Neural cell (in vitro differentiated cells): ENCODE data around the gene UBN2. TPM values are rescaled to one million over a fixed set of nuclear protein-coding genes. Genes with fewer than 3 reads are reported as not detected.

Experiments
- H2AFZ ChIP-seq: fragments of 200-600, 300-800 bp; sonication (generic), shearing (Covaris generic); 2 replicates; pipeline ENCODE4 v1.6.0; 2014; ENCODE audit warnings: low read depth, mild to moderate bottlenecking, antibody characterized with exemption, low read length, moderate library complexity
- H3F3A ChIP-seq: fragments of 200-600 bp; shearing (Covaris generic); 2 replicates; pipeline ENCODE4 v1.6.1; 2016; ENCODE audit warnings: mild to moderate bottlenecking, moderate library complexity, mixed read lengths, antibody characterized with exemption, low read length; ENCODE audit not compliant: insufficient read depth, poor library complexity, severe bottlenecking
- H3K27ac ChIP-seq: fragments of 200-600, 300-800 bp; sonication (generic), shearing (Covaris generic); 2 replicates; pipeline ENCODE4 v1.5.1; 2014; ENCODE audit warnings: mild to moderate bottlenecking, low read length, moderate library complexity
- H3K27me3 ChIP-seq: fragments of 300-800, 200-600 bp; sonication (generic), shearing (Covaris generic); 2 replicates; pipeline ENCODE4 v1.6.0; 2014; ENCODE audit warnings: mild to moderate bottlenecking, low read depth, low read length, moderate library complexity; ENCODE audit not compliant: insufficient read depth
- H3K36me3 ChIP-seq: fragments of 300-800, 200-600 bp; sonication (generic), shearing (Covaris generic); 2 replicates; pipeline ENCODE4 v1.5.1; 2014; ENCODE audit warnings: mild to moderate bottlenecking, antibody characterized with exemption, low read length, moderate library complexity; ENCODE audit not compliant: insufficient read depth
- H3K4me2 ChIP-seq: fragments of 300-800, 200-600 bp; sonication (generic), shearing (Covaris generic); 2 replicates; pipeline ENCODE4 v1.6.0; 2014; ENCODE audit warnings: mild to moderate bottlenecking, low read length
- H3K4me3 ChIP-seq: fragments of 300-800, 200-600 bp; sonication (generic), shearing (Covaris generic); 2 replicates; pipeline ENCODE4 v1.5.1; 2014; ENCODE audit warnings: mild to moderate bottlenecking, low read length, moderate library complexity
- H3K79me2 ChIP-seq: fragments of 200-600 bp; shearing (Covaris generic); replicated peaks from 2 replicates; pipeline ENCODE4 v1.6.0; 2014; ENCODE audit warnings: mild to moderate bottlenecking, low read length, moderate library complexity; ENCODE audit not compliant: insufficient read depth
- H3K9ac ChIP-seq: fragments of 300-800, 200-600 bp; sonication (generic), shearing (Covaris generic); 2 replicates; pipeline ENCODE4 v1.6.1; 2016; ENCODE audit warnings: mild to moderate bottlenecking, low read length, mixed read lengths
- H3K9me2 ChIP-seq: fragments of 200-600 bp; shearing (Covaris generic); 2 replicates; pipeline ENCODE4 v1.6.1; 2016; ENCODE audit warnings: mild to moderate bottlenecking, low read length, mixed read lengths; ENCODE audit not compliant: insufficient read depth
- H3K9me3 ChIP-seq: fragments of 200-600, 300-800 bp; sonication (generic), shearing (Covaris generic); 2 replicates; pipeline ENCODE4 v1.6.1; 2016; ENCODE audit warnings: mild to moderate bottlenecking, mixed run types, low read length, moderate library complexity, mixed read lengths
- H4K20me1 ChIP-seq: fragments of 200-600 bp; shearing (Covaris generic); 2 replicates; pipeline ENCODE4 v1.6.1; 2016; ENCODE audit warnings: mild to moderate bottlenecking, mixed run types; ENCODE audit not compliant: insufficient read depth
- EP300 ChIP-seq: fragments of 450-650 bp; conservative IDR thresholded peaks from 2 replicates; pipeline ENCODE4 v1.6.1; 2014; ENCODE audit warnings: antibody characterized with exemption, mild to moderate bottlenecking, moderate library complexity; ENCODE audit not compliant: poor library complexity, severe bottlenecking
- EZH2 ChIP-seq: fragments of 200-600, 300-800 bp; shearing (Covaris generic), sonication (generic); IDR thresholded peaks from 2 replicates; pipeline ENCODE4 v1.6.1; 2014; ENCODE audit warnings: antibody characterized with exemption, low read length, borderline replicate concordance, mild to moderate bottlenecking; ENCODE audit not compliant: insufficient read depth, poor library complexity, severe bottlenecking
- MXI1 ChIP-seq: fragments of 450-650 bp; conservative IDR thresholded peaks from 2 replicates; pipeline ENCODE4 v1.6.1; 2014; ENCODE audit warnings: antibody characterized with exemption, mild to moderate bottlenecking; ENCODE audit not compliant: poor library complexity, severe bottlenecking
- POLR2AphosphoS5 ChIP-seq: IDR thresholded peaks from 2 replicates; pipeline ENCODE4 v1.6.1; 2012
- RAD21 ChIP-seq: fragments of 450-650 bp; conservative IDR thresholded peaks from 2 replicates; pipeline ENCODE4 v1.6.1; 2014; ENCODE audit warnings: antibody characterized with exemption, mild to moderate bottlenecking, moderate library complexity
- SMC3 ChIP-seq: fragments of 450-650 bp; conservative IDR thresholded peaks from 2 replicates; pipeline ENCODE4 v1.6.1; 2014; ENCODE audit warnings: antibody characterized with exemption, mild to moderate bottlenecking, moderate library complexity; ENCODE audit not compliant: poor library complexity
- TAF1 ChIP-seq: IDR thresholded peaks from 2 replicates; pipeline ENCODE4 v1.6.1; 2012; ENCODE audit warnings: low read depth
- polyA plus RNA-seq: library from polyadenylated mRNA; depleted of rRNA; stranded (reverse); fragments of >200 nt; gene quantifications from 2 replicates; pipeline ENCODE4 v1.2.3, GENCODE V29; 2014
- TF ChIP-seq, protein P1 (sequence below): IDR thresholded peaks from 2 replicates; pipeline ENCODE4 v1.6.1; 2012; ENCODE audit warnings: borderline replicate concordance
- TF ChIP-seq, protein P2 (sequence below): fragments of 450-650 bp; IDR thresholded peaks from 2 replicates; pipeline ENCODE4 v1.5.1; 2014; ENCODE audit warnings: antibody characterized with exemption, mild to moderate bottlenecking, moderate library complexity; ENCODE audit not compliant: poor library complexity, severe bottlenecking

The UBN2 gene
- polyA plus RNA-seq, 1 donor from 2014 or later: 18.2 TPM

DNA sequence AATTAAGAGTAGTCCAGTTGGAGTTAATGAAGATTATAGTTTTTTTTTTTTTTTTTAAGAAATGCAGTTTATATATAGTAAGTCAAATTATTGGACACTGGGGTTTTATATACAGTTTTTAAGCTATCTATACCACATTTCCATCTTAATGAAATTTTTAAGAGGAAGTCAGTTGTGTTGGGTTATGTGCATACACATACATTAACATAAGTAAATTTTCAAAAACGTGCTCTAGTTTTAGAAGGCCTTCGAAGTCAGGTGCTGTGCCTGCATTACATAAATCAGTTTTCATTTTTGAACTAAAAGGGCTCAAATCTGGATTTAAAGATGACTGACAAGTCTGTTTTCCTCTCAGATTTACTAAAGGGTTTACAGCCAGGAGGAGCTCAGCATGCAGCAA, 62.5 kb downstream of the UBN2 start:
- Histone ChIP-seq H3K9me2 (no peaks in the 10 kb centered on the region), H3F3A (no peaks in the 10 kb centered on the region), H4K20me1 (no peaks in the 10 kb centered on the region), H3K36me3 (peaks cover 8% of the 10 kb centered on the region), H3K4me2 (no peak overlapping the region), H3K9ac (no peak overlapping the region), H3K79me2 (no peaks in the 10 kb centered on the region), H3K27ac (no peak overlapping the region), H2AFZ (no peak overlapping the region), H3K27me3 (no peaks in the 10 kb centered on the region), H3K9me3 (no peaks in the 10 kb centered on the region), H3K4me3 (no peak overlapping the region)
- no peak for TF ChIP-seq TAF1
- no peak for TF ChIP-seq EP300

- Histone ChIP-seq H3K27me3 (no peaks in the 10 kb centered on the region), H3K9me2 (no peaks in the 10 kb centered on the region), H2AFZ (no peak overlapping the region), H4K20me1 (no peaks in the 10 kb centered on the region), H3K36me3 (peaks cover 13% of the 10 kb centered on the region), H3K9me3 (no peaks in the 10 kb centered on the region), H3K27ac (no peak overlapping the region), H3K79me2 (no peaks in the 10 kb centered on the region), H3K9ac (no peak overlapping the region), H3F3A (no peaks in the 10 kb centered on the region), H3K4me3 (no peak overlapping the region), H3K4me2 (no peak overlapping the region)
- no peak for TF ChIP-seq RAD21
- no peak for TF ChIP-seq EZH2
- no peak for TF ChIP-seq EP300
- TF ChIP-seq MXI1: no peak
- no peak for TF ChIP-seq SMC3
- TF ChIP-seq, protein P1, sequence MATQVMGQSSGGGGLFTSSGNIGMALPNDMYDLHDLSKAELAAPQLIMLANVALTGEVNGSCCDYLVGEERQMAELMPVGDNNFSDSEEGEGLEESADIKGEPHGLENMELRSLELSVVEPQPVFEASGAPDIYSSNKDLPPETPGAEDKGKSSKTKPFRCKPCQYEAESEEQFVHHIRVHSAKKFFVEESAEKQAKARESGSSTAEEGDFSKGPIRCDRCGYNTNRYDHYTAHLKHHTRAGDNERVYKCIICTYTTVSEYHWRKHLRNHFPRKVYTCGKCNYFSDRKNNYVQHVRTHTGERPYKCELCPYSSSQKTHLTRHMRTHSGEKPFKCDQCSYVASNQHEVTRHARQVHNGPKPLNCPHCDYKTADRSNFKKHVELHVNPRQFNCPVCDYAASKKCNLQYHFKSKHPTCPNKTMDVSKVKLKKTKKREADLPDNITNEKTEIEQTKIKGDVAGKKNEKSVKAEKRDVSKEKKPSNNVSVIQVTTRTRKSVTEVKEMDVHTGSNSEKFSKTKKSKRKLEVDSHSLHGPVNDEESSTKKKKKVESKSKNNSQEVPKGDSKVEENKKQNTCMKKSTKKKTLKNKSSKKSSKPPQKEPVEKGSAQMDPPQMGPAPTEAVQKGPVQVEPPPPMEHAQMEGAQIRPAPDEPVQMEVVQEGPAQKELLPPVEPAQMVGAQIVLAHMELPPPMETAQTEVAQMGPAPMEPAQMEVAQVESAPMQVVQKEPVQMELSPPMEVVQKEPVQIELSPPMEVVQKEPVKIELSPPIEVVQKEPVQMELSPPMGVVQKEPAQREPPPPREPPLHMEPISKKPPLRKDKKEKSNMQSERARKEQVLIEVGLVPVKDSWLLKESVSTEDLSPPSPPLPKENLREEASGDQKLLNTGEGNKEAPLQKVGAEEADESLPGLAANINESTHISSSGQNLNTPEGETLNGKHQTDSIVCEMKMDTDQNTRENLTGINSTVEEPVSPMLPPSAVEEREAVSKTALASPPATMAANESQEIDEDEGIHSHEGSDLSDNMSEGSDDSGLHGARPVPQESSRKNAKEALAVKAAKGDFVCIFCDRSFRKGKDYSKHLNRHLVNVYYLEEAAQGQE: no peak
- no peak for TF ChIP-seq TAF1
- no peak for TF ChIP-seq POLR2AphosphoS5
- TF ChIP-seq, protein P2, sequence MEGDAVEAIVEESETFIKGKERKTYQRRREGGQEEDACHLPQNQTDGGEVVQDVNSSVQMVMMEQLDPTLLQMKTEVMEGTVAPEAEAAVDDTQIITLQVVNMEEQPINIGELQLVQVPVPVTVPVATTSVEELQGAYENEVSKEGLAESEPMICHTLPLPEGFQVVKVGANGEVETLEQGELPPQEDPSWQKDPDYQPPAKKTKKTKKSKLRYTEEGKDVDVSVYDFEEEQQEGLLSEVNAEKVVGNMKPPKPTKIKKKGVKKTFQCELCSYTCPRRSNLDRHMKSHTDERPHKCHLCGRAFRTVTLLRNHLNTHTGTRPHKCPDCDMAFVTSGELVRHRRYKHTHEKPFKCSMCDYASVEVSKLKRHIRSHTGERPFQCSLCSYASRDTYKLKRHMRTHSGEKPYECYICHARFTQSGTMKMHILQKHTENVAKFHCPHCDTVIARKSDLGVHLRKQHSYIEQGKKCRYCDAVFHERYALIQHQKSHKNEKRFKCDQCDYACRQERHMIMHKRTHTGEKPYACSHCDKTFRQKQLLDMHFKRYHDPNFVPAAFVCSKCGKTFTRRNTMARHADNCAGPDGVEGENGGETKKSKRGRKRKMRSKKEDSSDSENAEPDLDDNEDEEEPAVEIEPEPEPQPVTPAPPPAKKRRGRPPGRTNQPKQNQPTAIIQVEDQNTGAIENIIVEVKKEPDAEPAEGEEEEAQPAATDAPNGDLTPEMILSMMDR: no peak
Observed at GRCh38 chr7:139294241-139294640, 63.2 kb downstream of the UBN2 start.

DNA sequence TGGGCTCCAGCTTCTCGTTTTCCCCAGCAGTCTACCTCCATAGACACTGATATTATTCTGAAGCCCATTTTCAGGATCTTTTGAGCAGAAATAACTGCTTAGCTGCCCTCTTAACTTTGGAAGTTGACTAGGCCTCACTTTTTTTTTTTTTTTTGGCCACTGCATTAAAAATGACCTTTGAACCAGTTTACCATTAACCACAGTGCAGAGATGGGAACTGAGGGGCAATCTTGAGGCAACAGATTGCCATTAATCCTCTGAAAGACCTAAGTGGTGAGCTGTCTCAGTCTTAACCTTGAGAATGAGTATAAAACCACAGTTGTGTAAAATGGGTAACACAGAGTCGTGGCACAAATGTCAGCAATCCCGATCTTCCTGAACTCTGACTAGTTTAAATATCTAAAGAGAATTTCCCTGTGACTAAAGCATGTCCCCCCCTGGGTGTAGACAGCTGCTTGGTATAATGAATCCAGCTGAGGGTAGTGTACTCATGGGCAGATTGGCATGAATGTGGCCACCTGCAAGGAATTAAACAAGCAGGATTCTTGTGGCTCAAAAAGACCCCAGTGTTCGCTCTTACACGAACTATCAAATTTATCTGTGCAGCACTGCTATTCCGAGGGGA, 64.0 kb downstream of the UBN2 start:
- no peaks in the 10 kb centered on the region for H4K20me1 ChIP-seq
- no peak overlapping the region for H2AFZ ChIP-seq
- no peak overlapping the region for H3K9ac ChIP-seq
- H3K4me2 ChIP-seq: no peak overlapping the region
- TF ChIP-seq RAD21: no peak
- no peak for TF ChIP-seq EP300
- TF ChIP-seq SMC3: no peak
- no peak for TF ChIP-seq TAF1
- TF ChIP-seq EZH2: no peak
- H3K4me3 ChIP-seq: no peak overlapping the region
- no peak overlapping the region for H3K27ac ChIP-seq
- H3F3A ChIP-seq: no peaks in the 10 kb centered on the region
- H3K36me3 ChIP-seq: peaks cover 17% of the 10 kb centered on the region
- H3K9me3 ChIP-seq: no peaks in the 10 kb centered on the region
- no peaks in the 10 kb centered on the region for H3K9me2 ChIP-seq
- H3K27me3 ChIP-seq: no peaks in the 10 kb centered on the region
- H3K79me2 ChIP-seq: no peaks in the 10 kb centered on the region
